Stimulated activated CD8-positive, alpha-beta memory T cell treated with anti-CD3 and anti-CD28 coated beads, Interleukin-4, amount 100 ng/mL, for 24 hours (primary cell): Measurements from ENCODE around the gene REEP1.

Experiments
- DNase-seq: peaks from one replicate; pipeline ENCODE4 v3.0.0-alpha.2; 2020; ENCODE audit warnings: low read depth

Gene REEP1

DNA sequence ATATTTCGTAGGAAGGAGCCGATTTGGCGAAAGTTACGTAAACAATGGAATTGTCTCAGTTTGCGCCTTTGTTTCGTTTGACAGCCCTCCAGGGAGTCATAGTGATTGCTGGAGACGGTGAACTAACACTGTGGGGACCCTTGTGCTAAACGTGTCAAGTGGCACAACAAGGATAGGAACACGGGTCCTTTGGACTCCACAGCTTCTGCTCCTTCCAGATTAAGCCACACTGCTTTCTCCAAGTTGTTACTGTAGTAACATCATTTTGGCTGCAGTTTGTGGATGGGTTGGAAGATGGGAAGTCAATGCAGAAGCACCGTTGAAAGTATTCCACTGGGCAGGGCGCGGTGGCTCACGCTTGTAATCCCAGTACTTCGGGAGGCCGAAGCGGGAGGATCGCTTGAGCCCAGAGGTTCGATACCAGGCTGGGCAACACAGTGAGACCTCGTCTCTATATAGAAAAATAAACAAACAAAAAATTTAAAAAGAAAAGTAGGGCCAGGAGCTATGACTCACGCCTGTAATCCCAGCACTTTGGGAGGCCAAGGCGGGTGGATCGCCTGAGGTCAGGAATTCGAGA, 141.5 kb downstream of the REEP1 start:
- no peak for DNase-seq

DNA sequence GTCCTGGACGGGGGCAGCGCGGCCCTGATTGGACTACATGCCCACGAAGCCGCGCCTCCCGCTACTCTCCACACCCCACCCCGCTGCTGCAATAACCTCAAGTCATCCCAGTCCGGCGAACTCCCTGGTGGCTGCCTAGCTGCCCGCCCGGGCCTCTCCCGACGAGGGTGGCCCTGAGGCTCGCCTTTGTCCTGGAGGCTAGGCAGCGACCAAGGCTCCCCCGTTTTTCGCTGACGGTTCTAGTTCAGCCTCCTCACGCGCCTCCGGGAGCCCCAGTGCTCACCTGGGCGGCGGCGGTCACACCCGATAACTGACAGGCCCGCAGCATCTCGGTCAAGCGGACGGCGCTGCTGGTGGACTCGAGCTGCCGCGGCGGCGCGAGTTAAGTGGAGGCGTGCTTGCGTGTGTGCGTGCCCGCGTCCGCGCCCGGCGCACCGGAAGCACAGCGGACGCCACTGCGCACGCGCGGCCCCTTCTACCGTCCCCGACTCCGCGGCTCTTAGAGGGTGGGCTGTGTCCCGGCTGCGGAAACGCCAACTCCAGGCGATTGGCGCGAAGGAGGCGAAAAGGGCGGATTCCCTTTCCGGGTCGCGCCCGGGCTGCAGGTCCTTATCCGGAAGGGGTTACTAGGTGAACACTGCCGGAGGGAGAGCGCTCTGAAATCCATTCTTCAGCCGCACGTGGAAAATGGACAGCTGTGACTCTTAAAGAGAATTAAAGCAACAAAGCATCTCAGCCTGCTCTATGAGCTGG, 142.2 kb downstream of the REEP1 start, which contains the start of gene IMMT:
Gene IMMT (minus strand): TSS at position 408 of the 753 bp plus-strand sequence. CDS start 80 bp downstream, at position 328.
- DNase-seq, result peak; percentile 88

DNA sequence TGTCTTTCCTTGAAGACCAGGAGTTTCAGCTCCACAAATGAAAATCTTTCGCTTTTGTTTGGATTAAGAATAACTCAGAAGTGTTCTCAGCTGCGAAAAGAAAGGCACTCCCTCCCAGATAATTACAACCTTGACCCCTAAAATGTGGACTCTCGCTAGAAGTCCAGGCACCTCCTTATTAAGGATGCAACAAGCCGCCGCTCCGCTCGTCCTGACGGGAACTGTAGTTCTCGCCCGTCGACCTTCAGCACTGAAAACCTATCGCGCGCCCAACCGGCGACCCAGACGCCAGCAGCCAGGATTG, 142.7 kb downstream of the REEP1 start:
- DNase-seq, result no peak

DNA sequence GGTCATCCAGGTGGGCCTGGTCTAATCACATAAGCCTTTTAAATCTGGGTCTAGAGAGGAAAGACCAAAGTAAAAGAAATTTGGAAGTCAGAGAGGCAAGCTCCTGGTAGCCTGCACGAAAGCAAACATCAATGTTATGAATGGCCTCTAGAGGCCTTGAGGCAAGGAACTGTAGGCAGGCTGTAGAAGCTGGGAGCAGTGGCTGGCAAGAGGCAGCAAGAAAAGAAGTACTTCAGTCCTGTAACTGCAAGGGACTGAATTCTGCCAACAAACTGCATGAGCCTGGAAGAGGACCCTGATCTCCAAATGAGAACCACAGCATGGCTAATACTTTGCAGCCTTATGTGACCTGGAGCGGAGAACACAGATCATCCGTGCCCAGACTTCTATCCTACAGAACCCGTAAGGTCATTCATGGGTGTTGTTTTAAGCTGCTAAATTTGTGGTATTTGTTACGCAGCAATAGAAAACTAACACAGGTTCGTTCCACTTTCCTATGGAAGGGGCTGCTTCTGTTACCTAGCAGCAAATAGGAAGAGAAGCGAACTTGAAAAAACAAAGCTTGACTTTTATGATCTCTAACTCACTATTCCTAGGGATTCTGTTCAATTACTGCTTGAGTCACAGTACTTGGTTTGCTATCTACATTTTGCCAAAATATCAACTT, 143.4 kb downstream of the REEP1 start:
- no peak for DNase-seq

DNA sequence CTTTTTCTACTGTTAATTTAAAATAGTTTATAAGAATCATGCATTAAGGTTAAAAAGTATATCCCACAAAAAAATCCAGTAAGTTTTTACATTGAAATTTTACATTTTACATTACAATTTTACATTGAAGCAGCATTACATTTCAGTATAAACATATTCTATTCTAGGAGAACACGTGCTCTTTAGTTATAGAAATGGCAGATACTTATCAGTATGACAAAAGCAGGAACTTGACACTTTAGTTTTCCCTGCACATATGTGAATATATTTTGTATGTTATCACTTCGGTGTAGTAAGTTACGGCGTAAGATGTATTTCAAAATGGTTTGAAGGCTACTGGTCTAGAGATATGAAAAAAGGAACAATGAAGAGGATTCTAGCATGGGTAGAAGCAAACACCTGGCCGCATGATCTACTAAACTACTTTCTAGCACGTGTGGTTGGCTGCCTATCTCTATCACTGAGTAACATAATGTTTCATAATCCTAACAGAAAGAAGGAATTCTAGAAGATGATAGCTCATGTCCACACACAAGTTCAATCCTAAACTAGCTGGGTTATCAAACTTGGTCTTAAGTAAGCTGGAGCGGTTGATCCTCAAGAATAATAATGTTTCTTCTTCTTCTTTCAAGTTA, 147.5 kb downstream of the REEP1 start:
- DNase-seq, result no peak

DNA sequence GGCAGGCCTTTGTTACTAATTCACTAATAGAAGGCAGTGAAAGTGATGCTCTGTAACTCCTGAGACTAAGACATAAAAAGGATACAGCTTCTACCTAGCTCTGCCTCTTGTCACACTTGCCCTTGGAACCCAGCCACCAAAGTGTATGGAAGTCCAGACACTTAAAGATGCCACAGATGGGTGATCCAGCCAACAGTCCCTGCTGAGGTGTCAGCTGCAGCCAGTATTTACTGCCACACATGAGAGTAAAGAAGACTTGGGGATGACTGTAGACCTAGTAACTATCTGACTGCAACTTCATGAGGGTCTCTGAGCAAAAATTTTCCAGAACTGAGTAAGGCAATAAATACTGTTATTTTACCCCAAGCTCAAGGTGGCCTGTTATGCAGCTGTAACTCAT, 151.0 kb downstream of the REEP1 start:
- no peak for DNase-seq

DNA sequence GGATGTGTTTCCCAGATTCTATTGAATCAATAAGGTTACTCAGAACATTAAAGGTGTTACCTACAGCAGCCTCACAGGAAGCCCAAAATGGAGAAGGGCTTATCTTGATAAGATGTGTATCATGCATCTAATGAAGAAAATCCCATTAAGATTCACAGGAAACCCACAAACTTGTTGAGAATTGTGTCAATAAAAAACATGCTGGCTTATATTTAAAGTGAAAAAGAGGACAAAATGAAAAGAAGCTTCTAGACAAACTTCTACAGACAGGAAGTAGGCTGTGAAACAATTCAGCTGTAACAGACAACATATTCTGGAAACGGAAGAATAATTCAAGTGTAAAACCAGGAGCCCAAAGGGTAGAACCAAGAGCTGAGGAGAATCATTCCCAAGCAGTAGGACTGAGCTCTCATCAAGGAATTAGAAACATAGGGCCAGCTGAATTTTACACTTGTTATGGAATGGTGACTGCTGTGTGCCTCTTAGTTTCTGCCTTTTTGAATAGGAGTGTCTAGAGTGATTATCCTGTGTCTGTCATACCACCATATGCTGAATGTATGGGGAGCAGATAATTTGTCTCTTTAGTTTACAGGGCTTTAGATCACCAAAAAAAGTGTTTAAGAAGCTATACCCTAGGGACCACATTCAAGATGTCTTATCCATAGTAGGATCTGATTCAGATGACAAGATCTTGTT, 151.8 kb downstream of the REEP1 start:
- no peak for DNase-seq

DNA sequence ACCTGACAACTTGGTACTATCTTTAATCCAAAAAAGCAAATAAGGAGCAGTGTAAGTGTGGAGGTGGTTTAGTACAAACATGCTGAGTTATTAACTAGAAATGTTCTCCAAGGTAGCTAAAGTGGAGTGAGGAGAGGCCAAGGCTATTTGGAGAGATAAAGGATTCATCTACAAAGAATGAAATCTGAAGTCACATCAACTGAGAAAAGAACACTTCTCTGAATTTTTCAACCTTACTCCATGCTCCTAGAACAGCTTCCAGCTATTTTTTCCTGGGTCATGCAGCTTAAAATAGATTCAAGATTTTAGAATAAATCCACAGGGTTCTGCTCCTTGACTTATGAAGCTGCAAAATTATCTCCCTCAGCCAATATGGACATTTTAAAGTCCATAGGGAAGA, 160.8 kb downstream of the REEP1 start:
- no peak for DNase-seq

DNA sequence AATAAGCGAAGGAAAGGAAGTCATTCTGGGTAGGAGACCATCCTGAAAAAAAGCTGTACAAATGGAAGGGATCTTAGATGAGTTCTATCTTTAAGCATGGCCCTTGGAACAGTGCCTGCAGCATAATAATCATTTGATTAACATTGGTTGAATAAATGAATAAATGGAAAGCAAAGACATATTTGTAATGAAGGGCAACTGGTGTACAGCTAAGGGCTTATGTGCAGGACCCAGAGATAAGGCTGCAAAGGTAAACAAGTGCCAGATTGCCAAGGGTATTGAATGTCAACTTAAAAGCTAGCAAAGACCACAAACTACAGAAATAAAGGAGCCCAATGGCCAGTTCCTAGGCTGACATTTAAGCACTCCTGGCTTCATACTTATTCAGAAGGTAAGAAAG, 161.6 kb downstream of the REEP1 start:
- DNase-seq, result no peak

DNA sequence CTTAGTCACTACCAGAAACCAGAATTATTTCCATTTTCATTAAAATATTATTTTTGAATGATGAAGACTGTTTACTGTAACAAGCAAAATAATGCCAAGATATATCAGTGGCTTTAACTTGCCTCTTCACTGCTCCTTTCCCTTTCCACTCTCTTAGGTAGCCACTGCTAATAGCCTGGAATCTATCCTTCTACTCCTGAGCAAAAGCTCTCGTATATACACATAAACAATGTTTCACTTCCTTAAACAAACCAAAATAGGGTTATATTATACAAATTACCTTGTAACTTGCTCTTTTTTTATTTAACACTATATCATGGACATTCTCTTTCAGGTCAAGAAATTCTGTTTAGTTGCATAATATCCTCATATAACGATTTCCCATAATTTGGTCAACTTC, 163.0 kb downstream of the REEP1 start:
- no peak for DNase-seq

DNA sequence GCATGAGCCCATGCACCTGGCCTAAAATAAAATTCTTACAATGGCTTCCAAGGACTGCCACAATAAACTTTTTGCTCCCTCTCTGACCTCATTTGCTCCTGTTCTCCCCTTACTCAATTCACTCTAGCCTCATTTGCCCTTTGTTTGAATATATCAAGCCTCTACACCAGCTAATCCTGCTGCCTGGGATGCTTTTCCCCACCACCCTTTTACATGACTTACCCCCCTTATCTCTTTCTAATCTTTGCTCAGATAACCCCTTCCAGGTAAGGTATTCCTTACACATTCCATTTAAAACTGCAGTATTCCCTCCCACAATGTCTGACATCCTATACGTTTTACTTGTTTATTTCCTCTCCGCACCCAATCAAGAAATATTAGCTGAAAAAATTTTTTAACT, 164.8 kb downstream of the REEP1 start:
- no peak for DNase-seq

DNA sequence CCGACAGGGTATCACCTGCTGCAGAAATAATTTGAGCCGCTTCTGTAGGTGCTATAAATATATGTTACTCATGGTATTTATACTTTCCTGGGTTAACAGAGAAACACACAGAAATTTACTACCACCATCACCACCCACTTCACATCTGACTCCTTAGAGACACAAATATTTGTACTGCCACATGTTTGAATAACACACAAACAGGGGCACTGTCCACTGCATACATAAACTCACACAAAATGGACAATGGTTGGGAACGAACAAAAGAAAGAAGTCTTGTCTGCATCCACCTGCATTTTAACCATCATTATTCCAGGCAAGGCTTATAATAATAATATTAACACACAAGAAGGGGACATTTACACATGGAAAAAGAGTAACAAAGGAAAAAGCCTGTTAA, 166.1 kb downstream of the REEP1 start:
- DNase-seq, result no peak

DNA sequence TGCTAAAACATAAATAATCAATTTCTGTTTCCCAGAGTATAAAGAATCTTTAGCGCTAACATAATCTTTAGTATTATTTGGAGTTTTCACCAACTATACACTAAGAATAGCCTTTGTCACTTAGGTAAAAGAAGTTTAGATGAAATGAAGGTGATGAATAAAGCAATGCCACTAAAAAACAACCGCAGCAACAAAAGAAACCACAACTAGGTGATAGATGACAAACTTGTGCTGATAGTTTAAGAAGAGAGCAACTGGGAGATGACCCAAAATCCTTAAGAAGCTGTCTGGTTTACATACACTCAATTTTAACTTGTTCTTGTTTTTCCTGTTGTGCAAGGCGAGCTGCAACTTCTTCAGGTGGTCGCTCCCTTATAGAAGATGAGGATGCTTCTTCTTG, 167.0 kb downstream of the REEP1 start:
- no peak for DNase-seq
